IMR-90 (cell line): Measurements from ENCODE around the gene IRS2. TPM values are rescaled to one million over a fixed set of nuclear protein-coding genes. Genes with fewer than 3 reads are reported as not detected.

Source experiments
- ATAC-seq: fragments of 200-7000 bp; cut with Tn5 transposase; 2 replicates; pipeline ENCODE4 v1.9.1; 2020; ENCODE audit warnings: low read depth, mild to moderate bottlenecking, moderate library complexity
- BruUV-seq: library from RNA; stranded (reverse); fragments of 400-500 nt; replicated peaks from 2 replicates; lab custom pipeline; 2021; lab: Mats Ljungman, UMichigan
- CTCF ChIA-PET: fragments of 300-600 bp; formaldehyde crosslinking; extraction: SDS; loops from one replicate; lab custom pipeline; 2021; ENCODE audit warnings: antibody characterized with exemption; lab: Yijun Ruan, JAX
- POLR2A ChIA-PET: fragments of 300-600 bp; sonication (Branson Sonifier 250); formaldehyde crosslinking; loops from one replicate; lab custom pipeline; 2022; ENCODE audit warnings: antibody characterized with exemption; ENCODE audit not compliant: unreplicated experiment; lab: Charles Lee
- DNase-seq: peaks from one replicate; pipeline ENCODE4 v3.0.0; 2013
- H2AFZ ChIP-seq: replicated peaks from 2 replicates; pipeline ENCODE3; 2013; ENCODE audit warnings: low read length, mild to moderate bottlenecking; ENCODE audit not compliant: poor library complexity
- H2AK5ac ChIP-seq: 2 replicates; pipeline ENCODE4 v1.6.1; 2013; ENCODE audit warnings: low read depth, low read length, inconsistent platforms
- H2AK9ac ChIP-seq: replicated peaks from 2 replicates; pipeline ENCODE3; 2013; ENCODE audit warnings: mild to moderate bottlenecking, low read depth, low read length, moderate library complexity; ENCODE audit not compliant: poor library complexity
- H2BK120ac ChIP-seq: 2 replicates; pipeline ENCODE4 v1.6.1; 2013; ENCODE audit warnings: low read depth, low read length, inconsistent platforms
- H2BK15ac ChIP-seq: 3 replicates; pipeline ENCODE4 v1.6.1; 2013; ENCODE audit warnings: low read depth, low read length, inconsistent platforms
- H2BK20ac ChIP-seq: 2 replicates; pipeline ENCODE4 v1.6.1; 2013; ENCODE audit warnings: low read depth, mild to moderate bottlenecking, inconsistent platforms, low read length, moderate library complexity
- H2BK5ac ChIP-seq: 2 replicates; pipeline ENCODE4 v1.6.1; 2013; ENCODE audit warnings: mild to moderate bottlenecking, low read depth, low read length, inconsistent platforms; ENCODE audit not compliant: poor library complexity, severe bottlenecking
- H3K14ac ChIP-seq: replicated peaks from 2 replicates; pipeline ENCODE4 v1.6.1; 2013; ENCODE audit warnings: low read depth, low read length, inconsistent platforms
- H3K18ac ChIP-seq: 2 replicates; pipeline ENCODE4 v1.6.1; 2013; ENCODE audit warnings: low read depth, low read length, control low read depth
- H3K23ac ChIP-seq: 2 replicates; pipeline ENCODE4 v1.6.1; 2013; ENCODE audit warnings: low read depth, low read length, inconsistent platforms
- H3K27ac ChIP-seq: 2 replicates; pipeline ENCODE4 v1.5.1; 2013; ENCODE audit warnings: mild to moderate bottlenecking, control low read depth, low read length; ENCODE audit not compliant: insufficient read depth
- H3K27me3 ChIP-seq: 2 replicates; pipeline ENCODE4 v1.6.1; 2013; ENCODE audit warnings: low read length; ENCODE audit not compliant: control insufficient read depth, insufficient read depth
- H3K36me3 ChIP-seq: 2 replicates; pipeline ENCODE4 v1.6.1; 2013; ENCODE audit warnings: low read length, mixed read lengths; ENCODE audit not compliant: control insufficient read depth, insufficient read depth
- H3K4ac ChIP-seq: 2 replicates; pipeline ENCODE4 v1.6.1; 2013; ENCODE audit warnings: low read depth, low read length, inconsistent platforms
- H3K4me1 ChIP-seq: 2 replicates; pipeline ENCODE4 v1.6.1; 2013; ENCODE audit warnings: low read length, mixed read lengths; ENCODE audit not compliant: control insufficient read depth, insufficient read depth
- H3K4me2 ChIP-seq: 2 replicates; pipeline ENCODE4 v1.6.1; 2013; ENCODE audit warnings: low read depth, mild to moderate bottlenecking, control low read depth, low read length, moderate library complexity
- H3K4me3 ChIP-seq: 2 replicates; pipeline ENCODE4 v1.5.1; 2013; ENCODE audit warnings: low read depth, mild to moderate bottlenecking, control low read depth, low read length, moderate library complexity; ENCODE audit not compliant: insufficient read depth
- H3K56ac ChIP-seq: 2 replicates; pipeline ENCODE4 v1.6.1; 2013; ENCODE audit warnings: low read length, inconsistent platforms; ENCODE audit not compliant: insufficient read depth; ENCODE audit errors: extremely low read depth
- H3K79me1 ChIP-seq, 2 experiments: 2 replicates each; pipeline ENCODE4 v1.6.1; 2013; ENCODE audit warnings: low read length in 2 of 2, inconsistent platforms in 1 of 2, low read depth in 1 of 2
- H3K9ac ChIP-seq: 2 replicates; pipeline ENCODE4 v1.6.1; 2013; ENCODE audit warnings: low read depth, low read length, control low read depth
- H3K9me1 ChIP-seq: 2 replicates; pipeline ENCODE4 v1.6.1; 2013; ENCODE audit warnings: low read length, inconsistent platforms; ENCODE audit not compliant: insufficient read depth
- H3K9me3 ChIP-seq: 2 replicates; pipeline ENCODE4 v1.6.1; 2013; ENCODE audit warnings: low read length; ENCODE audit not compliant: control insufficient read depth, insufficient read depth
- H4K20me1 ChIP-seq: 2 replicates; pipeline ENCODE4 v1.6.1; 2013; ENCODE audit warnings: low read length, inconsistent platforms; ENCODE audit not compliant: insufficient read depth
- H4K5ac ChIP-seq: 2 replicates; pipeline ENCODE4 v1.6.1; 2013; ENCODE audit warnings: mild to moderate bottlenecking, low read depth, low read length, control low read depth
- H4K8ac ChIP-seq, 2 experiments: 2 replicates each; pipeline ENCODE4 v1.6.1; 2013; ENCODE audit warnings: low read depth in 2 of 2, low read length in 2 of 2, control low read depth in 1 of 2, inconsistent platforms in 1 of 2
- H4K91ac ChIP-seq: 2 replicates; pipeline ENCODE4 v1.6.1; 2013; ENCODE audit warnings: low read depth, low read length, inconsistent platforms; ENCODE audit not compliant: insufficient read depth
- CEBPB ChIP-seq: IDR thresholded peaks from 2 replicates; pipeline ENCODE4 v1.6.1; 2012; ENCODE audit warnings: low read depth, low read length, improper control_type of control experiment
- ELK1 ChIP-seq: fragments of 150-350 bp; IDR thresholded peaks from 2 replicates; pipeline ENCODE4 v1.6.1; 2016; ENCODE audit warnings: low read depth, mild to moderate bottlenecking, low read length, moderate library complexity, borderline replicate concordance
- MXI1 ChIP-seq: IDR thresholded peaks from 2 replicates; pipeline ENCODE4 v1.6.1; 2012; ENCODE audit warnings: low read depth, mild to moderate bottlenecking, low read length, moderate library complexity, borderline replicate concordance
- POLR2A ChIP-seq: IDR thresholded peaks from 2 replicates; pipeline ENCODE4 v1.6.1; 2012; ENCODE audit warnings: mild to moderate bottlenecking, low read depth, low read length
- RFX5 ChIP-seq: IDR thresholded peaks from 2 replicates; pipeline ENCODE4 v1.8.0; 2012; ENCODE audit warnings: low read depth, mild to moderate bottlenecking, low read length, moderate library complexity
- WGBS, 2 experiments: methylation state at CpG; one replicate each; pipeline versions ENCODE4 v1.1.5 to v1.1.7; 2013; ENCODE audit warnings: missing lambda C conversion rate in 2 of 2; ENCODE audit not compliant: insufficient read length in 1 of 2; ENCODE audit errors: extremely low coverage in 2 of 2; 5-methylcytosine and 5-hydroxymethylcytosine counted together
- dilution Hi-C: fragments of 300-500 bp; cut with HindIII; formaldehyde crosslinking; loops from one replicate; pipeline ENCODE4 v1.14.3; 2018; ENCODE audit warnings: low sequenced_read_pairs; ENCODE audit not compliant: unreplicated experiment
- in situ Hi-C: fragments of 300-500 bp; cut with MboI; formaldehyde crosslinking; loops from 3 replicates; pipeline ENCODE4 v1.14.3; 2019; ENCODE audit warnings: low sequenced_read_pairs, inconsistent platforms, mixed read lengths
- intact Hi-C: fragments of 100-400 bp; cut with micrococcal nuclease; formaldehyde crosslinking; loops from 2 replicates; pipeline ENCODE4 v1.10.0; 2022
- polyA plus RNA-seq, 3 experiments: library from polyadenylated mRNA; depleted of rRNA; stranded (reverse); fragments of >200 nt; gene quantifications; 2 replicates each; pipeline ENCODE4 v1.2.3, GENCODE V29; 2012; ENCODE audit warnings: low replicate concordance in 1 of 3
- total RNA-seq: library from RNA; depleted of rRNA; stranded (reverse); fragments of >200 nt; gene quantifications from 2 replicates; pipeline ENCODE4 v1.2.3, GENCODE V29; 2012

IRS2 gene
- total and polyA plus RNA-seq, 2 of the 4 experiments (the other 2 are of a cell fraction), result 0.36 to 1.4 TPM

GRCh38 chr13:109750221-109750775, 36.1 kb downstream of the IRS2 start:
- no peak overlapping the region for H4K91ac ChIP-seq
- H3K18ac ChIP-seq, result no peak overlapping the region
- no peak overlapping the region for H3K4me3 ChIP-seq
- H3K9ac ChIP-seq, result no peak overlapping the region
- no peaks in the 10 kb centered on the region for H3K9me3 ChIP-seq
- H4K20me1 ChIP-seq, result no peaks in the 10 kb centered on the region
- TF ChIP-seq RFX5 (no peak), CEBPB (no peak), ELK1 (no peak), MXI1 (no peak), POLR2A (no peak)
- no CpG with 5 or more reads among the region's 4 CpGs for WGBS, 2 experiments
- H3K27me3 ChIP-seq, result peaks cover 11% of the 10 kb centered on the region
- dilution Hi-C loops (no loop called here), in situ Hi-C loops (no loop called here), intact Hi-C loops (no loop called here)
- H2AFZ ChIP-seq, result no peak overlapping the region
- H3K56ac ChIP-seq, result no peak overlapping the region
- H3K14ac ChIP-seq, result no peak overlapping the region
- no peak overlapping the region for H3K23ac ChIP-seq
- BruUV-seq, result no TSS peak
- H3K27ac ChIP-seq, result no peak overlapping the region
- peaks cover 0 to 3% of the 10 kb centered on the region in 2 experiments; a peak in 1 of 4 replicates for H3K79me1 ChIP-seq
- peaks cover 1% of the 10 kb centered on the region for H3K36me3 ChIP-seq
- no peak overlapping the region for H3K4me2 ChIP-seq
- H2BK120ac ChIP-seq, result no peak overlapping the region
- H2AK9ac ChIP-seq, result no peak overlapping the region
- H2BK15ac ChIP-seq, result no peak overlapping the region
- no peak overlapping the region for H2BK5ac ChIP-seq
- ATAC-seq (no peak), DNase-seq (no peak)
- no peak overlapping the region for H4K8ac ChIP-seq
- no peak overlapping the region for H2AK5ac ChIP-seq
- H3K9me1 ChIP-seq, result 0 out of 2 replicates have a peak, but pooled peaks cover 3% of the 10 kb centered on the region
- H4K5ac ChIP-seq, result no peak overlapping the region
- POLR2A ChIA-PET, result no interaction called here
- CTCF ChIA-PET, result no interaction called here
- no peak overlapping the region for H2BK20ac ChIP-seq
- H3K4ac ChIP-seq, result no peak overlapping the region
- no peaks in the 10 kb centered on the region for H3K4me1 ChIP-seq
